ENCODE results near the gene MACROD2. TPM values are rescaled to one million over a fixed set of nuclear protein-coding genes. Genes with fewer than 3 reads are reported as not detected.

The MACROD2 gene
- total and polyA plus RNA-seq, 2 of the 4 experiments (the other 2 are of a cell fraction) = not detected

GRCh38 chr20:15345287-15345686 is 1350.0 kb downstream of the MACROD2 start:
- no CpG with 5 or more reads among the region's 2 CpGs for WGBS, 2 experiments (ENCODE audit: extremely low coverage in 2 of 2, insufficient read length in 1 of 2)
- Histone ChIP-seq H3K9me1 (ENCODE audit: insufficient read depth, low read length) (no peaks in the 10 kb centered on the region), H3K18ac (ENCODE audit: low read depth, low read length) (no peak overlapping the region), H3K9me3 (ENCODE audit: control insufficient read depth, insufficient read depth, low read length) (peaks cover 6% of the 10 kb centered on the region), H2BK20ac (ENCODE audit: low read depth, low read length) (no peak overlapping the region), H3K4ac (ENCODE audit: low read depth, low read length) (no peak overlapping the region), H3K23ac (ENCODE audit: low read depth, low read length) (no peak overlapping the region), H3K4me2 (ENCODE audit: low read depth, low read length) (no peak overlapping the region), H3K27me3 (ENCODE audit: control insufficient read depth, insufficient read depth, low read length) (no peaks in the 10 kb centered on the region), H3K36me3 (ENCODE audit: control insufficient read depth, insufficient read depth, low read length) (no peaks in the 10 kb centered on the region), H4K8ac (ENCODE audit: low read depth in 2 of 2, low read length in 2 of 2) (no peak overlapping the region), H2BK5ac (ENCODE audit: low read depth, low read length, poor library complexity, severe bottlenecking) (no peak overlapping the region), H4K20me1 (ENCODE audit: insufficient read depth, low read length) (no peaks in the 10 kb centered on the region), H2BK15ac (ENCODE audit: low read depth, low read length) (no peak overlapping the region), H3K79me1 (ENCODE audit: low read depth in 1 of 2, low read length in 2 of 2) (no peaks in the 10 kb centered on the region), H3K4me1 (ENCODE audit: control insufficient read depth, insufficient read depth, low read length) (no peaks in the 10 kb centered on the region), H2AK5ac (ENCODE audit: low read depth, low read length) (no peak overlapping the region), H3K27ac (ENCODE audit: insufficient read depth, low read length) (no peak overlapping the region), H2AK9ac (replicated peaks; ENCODE audit: low read depth, low read length, poor library complexity) (no peak overlapping the region), H4K91ac (ENCODE audit: insufficient read depth, low read depth, low read length) (no peak overlapping the region), H2BK120ac (ENCODE audit: low read depth, low read length) (no peak overlapping the region), H3K4me3 (ENCODE audit: insufficient read depth, low read depth, low read length) (no peak overlapping the region), H2AFZ (replicated peaks; ENCODE audit: low read length, poor library complexity) (no peak overlapping the region), H4K5ac (ENCODE audit: low read depth, low read length) (no peak overlapping the region), H3K56ac (ENCODE audit: extremely low read depth, insufficient read depth, low read length) (no peak overlapping the region), H3K9ac (ENCODE audit: low read depth, low read length) (no peak overlapping the region), H3K14ac (replicated peaks; ENCODE audit: low read depth, low read length) (no peak overlapping the region)
- ChIA-PET CTCF (no interaction called here), POLR2A (ENCODE audit: unreplicated experiment) (no interaction called here)
- TF ChIP-seq MAZ (IDR thresholded peaks at IDR 0.05; ENCODE audit: borderline replicate concordance, low read depth, low read length) (no peak), NFE2L2 (IDR thresholded peaks at IDR 0.05; ENCODE audit: low read depth, low read length) (no peak), CTCF (conservative IDR thresholded peaks at IDR 0.05; ENCODE audit: low read depth, low read length) (no peak), RCOR1 (IDR thresholded peaks at IDR 0.05; ENCODE audit: insufficient replicate concordance, low read length) (no peak), BHLHE40 (IDR thresholded peaks at IDR 0.05; ENCODE audit: low read depth, low read length) (no peak), CHD1 (IDR thresholded peaks at IDR 0.05; ENCODE audit: low read depth, low read length) (no peak), FOS (IDR thresholded peaks at IDR 0.05; ENCODE audit: low read depth, low read length) (no peak), RFX5 (IDR thresholded peaks at IDR 0.05; ENCODE audit: low read depth, low read length) (no peak), MXI1 (IDR thresholded peaks at IDR 0.05; ENCODE audit: borderline replicate concordance, low read depth, low read length) (no peak), POLR2A (IDR thresholded peaks at IDR 0.05; ENCODE audit: low read depth, low read length) (no peak), MAFK (IDR thresholded peaks at IDR 0.05; ENCODE audit: low read depth, low read length) (no peak), SMC3 (IDR thresholded peaks at IDR 0.05; ENCODE audit: low read depth, low read length) (no peak), USF2 (IDR thresholded peaks at IDR 0.05; ENCODE audit: low read depth, low read length) (no peak), RAD21 (IDR thresholded peaks at IDR 0.05; ENCODE audit: low read length) (no peak), CEBPB (IDR thresholded peaks at IDR 0.05; ENCODE audit: low read depth, low read length) (no peak), ELK1 (IDR thresholded peaks at IDR 0.05; ENCODE audit: borderline replicate concordance, low read depth, low read length) (no peak)
- ATAC-seq (ENCODE audit: low read depth) (no peak), DNase-seq (no peak)
- in situ Hi-C loops (cut with MboI; ENCODE audit: low sequenced_read_pairs) = no loop called here
- no TSS peak for BruUV-seq (replicated peaks)
- dilution Hi-C loops (cut with HindIII; ENCODE audit: low sequenced_read_pairs, unreplicated experiment) = no loop called here
- intact Hi-C loops (cut with micrococcal nuclease) = no loop called here

All from IMR-90 (cell line).